Esophagus muscularis mucosa (tissue), 4 donors: ENCODE measurements around the gene ROPN1. TPM values are rescaled to one million over a fixed set of nuclear protein-coding genes. Genes with fewer than 3 reads are reported as not detected.
"Not testable (repeated sequence)": the region's sequence is repeated elsewhere in the genome, so short reads cannot be mapped to it uniquely, and the experiment has no call there.

Experiments used
- DNase-seq: peaks from one replicate; pipeline ENCODE4 v3.0.0-alpha.2; 2017; ENCODE audit errors: extremely low spot score
- H3K27ac ChIP-seq, 4 donors: fragments of 200-600 bp; sonication (generic); replicated peaks in 1 of 4; 1 replicate in 3 of 4; 2 replicates in 1 of 4; pipeline ENCODE4 v1.5.1; 2016 to 2019; ENCODE audit warnings: mild to moderate bottlenecking in 1 of 4
- H3K27me3 ChIP-seq, 4 donors: fragments of 200-600 bp; sonication (generic); one replicate each; pipeline versions ENCODE4 v1.5.1 to v1.6.0; 2016 to 2019
- H3K36me3 ChIP-seq, 4 donors: fragments of 200-600 bp; sonication (generic); one replicate each; pipeline ENCODE4 v1.5.1; 2016 to 2019
- H3K4me1 ChIP-seq, 4 donors: fragments of 200-600 bp; sonication (generic); one replicate each; pipeline ENCODE4 v1.5.1; 2016 to 2019
- H3K4me3 ChIP-seq, 4 donors: fragments of 200-600 bp; sonication (generic); 1 replicate in 2 of 4; 2 replicates in 2 of 4; pipeline ENCODE4 v1.5.1; 2016 to 2019; ENCODE audit warnings: mild to moderate bottlenecking in 4 of 4, moderate library complexity in 1 of 4
- H3K9me3 ChIP-seq, 4 donors: fragments of 200-600 bp; sonication (generic); 1 replicate in 3 of 4; 2 replicates in 1 of 4; pipeline ENCODE4 v1.5.1; 2016 to 2019
- CTCF ChIP-seq, 3 experiments: fragments of 200-600 bp in 2 of 3; fragments of 450-650 bp in 1 of 3; sonication (generic) in 2 of 3; IDR thresholded peaks; one replicate each; pipeline ENCODE4 v1.5.1; 2017 to 2019; ENCODE audit warnings: antibody characterized with exemption in 3 of 3, mild to moderate bottlenecking in 2 of 3, moderate library complexity in 1 of 3
- EP300 ChIP-seq: sonication (generic); formaldehyde crosslinking; IDR thresholded peaks from one replicate; pipeline ENCODE4 v1.6.1; 2017; ENCODE audit warnings: antibody characterized with exemption
- POLR2A ChIP-seq: fragments of 450-650 bp; IDR thresholded peaks from one replicate; pipeline ENCODE4 v1.6.1; 2017; ENCODE audit warnings: antibody characterized with exemption, moderate library complexity, mild to moderate bottlenecking, low read depth
- POLR2AphosphoS5 ChIP-seq, 2 donors: sonication (generic); formaldehyde crosslinking; IDR thresholded peaks; one replicate each; pipeline ENCODE4 v1.6.1; 2017; ENCODE audit warnings: antibody characterized with exemption in 2 of 2
- WGBS: methylation state at CpG from one replicate; pipeline ENCODE4 v1.1.5; 2018; 5-methylcytosine and 5-hydroxymethylcytosine counted together
- intact Hi-C: fragments of 100-400 bp; cut with DNase I; formaldehyde crosslinking; loops from one replicate; pipeline ENCODE4 v1.15.1; 2023
- total RNA-seq, 4 donors: library from RNA; depleted of rRNA; stranded (reverse); fragments of >200 nt; gene quantifications; one replicate each; pipeline versions ENCODE4 v1.1.0 to v1.2.1, GENCODE V29; 2016

ROPN1 gene
- total RNA-seq, 4 donors from 2014 or later, result not detected

DNA sequence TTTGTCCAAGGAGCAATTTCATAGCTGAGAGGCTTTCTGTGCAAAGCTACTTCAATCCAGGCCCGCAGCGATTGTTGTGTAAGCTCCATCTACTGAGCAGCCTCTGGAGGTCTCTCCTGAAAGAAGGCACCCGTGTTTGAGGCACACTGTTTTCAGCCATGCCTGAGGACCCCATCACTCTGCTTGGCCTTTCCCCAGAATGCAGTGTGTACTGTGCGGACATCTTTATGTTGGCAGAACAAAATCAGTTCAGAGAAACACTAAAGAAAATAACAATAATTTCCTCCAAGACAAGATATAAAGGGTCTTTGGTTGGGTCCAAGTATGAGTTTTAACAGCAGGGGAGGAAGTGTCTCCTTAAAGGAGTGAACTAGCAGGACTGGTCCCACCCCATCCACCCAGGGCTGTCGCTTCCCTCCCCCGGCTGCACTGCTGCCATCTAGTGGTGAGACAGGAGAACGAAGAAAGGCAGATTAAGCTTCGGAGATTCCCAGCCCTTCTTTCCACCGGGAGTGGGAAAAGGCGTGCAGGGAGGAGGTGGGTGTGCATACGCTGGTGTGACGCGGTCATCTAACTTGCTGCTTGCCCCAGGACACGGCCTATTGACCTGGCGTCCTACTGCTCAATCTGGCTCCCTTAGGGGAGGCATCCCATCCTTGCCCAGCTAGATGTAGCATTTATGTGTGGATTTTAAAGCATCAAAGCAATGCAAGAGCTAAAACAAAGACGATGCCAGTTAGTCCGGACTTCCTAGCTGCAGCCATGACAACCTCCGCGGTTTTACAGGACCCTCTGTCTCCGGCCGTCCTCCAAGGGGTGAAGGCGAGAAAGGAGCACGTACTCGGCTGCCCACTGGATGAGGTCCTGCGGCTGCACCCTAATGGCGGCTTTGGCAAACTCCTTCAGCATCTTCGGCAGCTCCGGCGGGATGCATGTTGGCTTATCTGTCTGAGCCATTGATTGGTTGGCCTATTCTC is 12.1 kb downstream of the ROPN1 start:
- WGBS, result 14% methylated on average over 27 of the region's 29 CpGs
- H3K4me1 ChIP-seq, H3K27ac ChIP-seq, H3K27me3 ChIP-seq, H3K36me3 ChIP-seq, intact Hi-C loops, H3K9me3 ChIP-seq: not testable (repeated sequence)
- H3K4me3 ChIP-seq, result peak overlapping the region; percentile 41 to 52 (median 47)
- TF ChIP-seq CTCF (IDR thresholded peaks at IDR 0.05), result peak; percentile 68 to 71 (median 70)
- peak; percentile 66 for DNase-seq

- H3K9me3 ChIP-seq, intact Hi-C loops, H3K4me1 ChIP-seq, DNase-seq, H3K27ac ChIP-seq, H3K36me3 ChIP-seq, H3K27me3 ChIP-seq, H3K4me3 ChIP-seq: not testable (repeated sequence)
- WGBS, result 89% methylated on average over 7 of the region's 7 CpGs
Measured at GRCh38 chr3:123976904-123977303, 15.0 kb downstream of the ROPN1 start.

- DNase-seq, result peak; percentile 53
- H3K4me3 ChIP-seq, H3K27me3 ChIP-seq, H3K36me3 ChIP-seq, H3K4me1 ChIP-seq, H3K27ac ChIP-seq, H3K9me3 ChIP-seq, intact Hi-C loops: not testable (repeated sequence)
- 81% methylated on average over 4 of the region's 4 CpGs for whole genome bisulfite sequencing
Measured at GRCh38 chr3:123976181-123976898, 15.6 kb downstream of the ROPN1 start.

DNA sequence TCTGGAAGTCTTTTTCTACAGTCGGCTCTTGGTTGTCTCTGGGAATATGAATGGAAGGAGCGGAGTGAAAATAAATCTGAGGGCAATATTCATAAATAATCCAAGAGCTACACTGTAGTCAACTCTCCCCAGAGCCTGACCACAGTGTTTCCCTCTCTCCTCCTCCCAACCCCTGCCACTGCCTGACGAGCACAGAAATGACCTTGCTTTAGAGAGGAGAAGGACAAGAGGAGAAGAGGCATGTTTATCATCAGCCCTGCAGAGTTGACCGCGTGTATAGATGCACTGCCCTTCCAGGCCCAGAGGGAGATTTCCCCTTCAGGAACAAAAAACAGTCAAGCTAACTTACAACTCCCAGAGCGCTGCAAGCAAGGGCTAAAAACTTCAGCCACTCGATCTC is 16.9 kb downstream of the ROPN1 start:
- intact Hi-C loops, H3K4me3 ChIP-seq, H3K36me3 ChIP-seq, H3K27me3 ChIP-seq, H3K4me1 ChIP-seq, DNase-seq, H3K27ac ChIP-seq, H3K9me3 ChIP-seq: not testable (repeated sequence)
- 80% methylated on average over 3 of the region's 7 CpGs for WGBS

- no peaks in the 10 kb centered on the region for H3K4me1 ChIP-seq
- no peak for DNase-seq
- peaks cover 0 to 8% (median 0%) of the 10 kb centered on the region in 4 donors for H3K27me3 ChIP-seq
- no peak overlapping the region for H3K4me3 ChIP-seq
- H3K36me3 ChIP-seq, result no peaks in the 10 kb centered on the region
- intact Hi-C loops, result no loop called here
- H3K27ac ChIP-seq, result no peak overlapping the region
- TF ChIP-seq CTCF (IDR thresholded peaks at IDR 0.05) (no peak), POLR2AphosphoS5 (IDR thresholded peaks at IDR 0.05) (no peak), POLR2A (no peak), EP300 (no peak)
- H3K9me3 ChIP-seq, result no peaks in the 10 kb centered on the region
Measured at GRCh38 chr3:123971406-123971805, 20.5 kb downstream of the ROPN1 start.

GRCh38 chr3:123967260-123967659 is 24.7 kb downstream of the ROPN1 start:
- H3K27ac ChIP-seq, H3K4me1 ChIP-seq, H3K9me3 ChIP-seq, DNase-seq, H3K36me3 ChIP-seq, H3K4me3 ChIP-seq, H3K27me3 ChIP-seq: not testable (repeated sequence)
- intact Hi-C loops, result loop anchor here (10.0 kb wide), 1 partner anchor 82 kb away; the partner anchor contains the start of gene MYLK
- WGBS, result 51% methylated on average over 2 of the region's 2 CpGs

GRCh38 chr3:123966799-123967198 is 25.1 kb downstream of the ROPN1 start:
- not testable (repeated sequence) for H3K36me3 ChIP-seq, H3K4me3 ChIP-seq, DNase-seq, H3K9me3 ChIP-seq, H3K4me1 ChIP-seq, H3K27me3 ChIP-seq, H3K27ac ChIP-seq
- intact Hi-C loops, result loop anchor here (10.0 kb wide), 1 partner anchor 82 kb away; the partner anchor contains the start of gene MYLK
- WGBS, result 57% methylated on average over 1 of the region's 1 CpG

DNA sequence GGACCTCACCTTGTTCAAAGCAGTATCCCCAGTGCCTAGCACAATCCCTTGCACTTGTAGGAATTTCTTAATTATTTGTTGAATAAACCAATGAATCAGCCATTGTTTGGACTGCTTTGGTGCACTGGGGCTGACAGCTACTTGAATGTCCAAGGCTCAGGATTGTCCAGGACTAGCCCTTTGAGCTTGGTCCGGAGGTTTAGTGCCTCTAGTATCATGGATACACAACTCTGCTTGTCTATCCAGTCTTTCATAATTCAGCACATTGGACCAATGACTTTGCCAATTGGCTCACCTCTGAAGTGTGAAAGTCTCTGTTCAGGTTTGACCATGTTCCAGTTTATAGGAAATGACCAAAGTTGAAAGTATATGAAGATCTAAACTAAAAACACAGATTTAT is 27.1 kb downstream of the ROPN1 start:
- not testable (repeated sequence) for H3K4me3 ChIP-seq, H3K27me3 ChIP-seq, H3K9me3 ChIP-seq, DNase-seq, H3K36me3 ChIP-seq, H3K27ac ChIP-seq
- intact Hi-C loops, result loop anchor here (10.0 kb wide), 1 partner anchor 80 kb away; the partner anchor contains the start of gene MYLK
- WGBS, result 67% methylated on average over 1 of the region's 1 CpG
- H3K4me1 ChIP-seq, result peaks cover 8 to 15% (median 10%) of the 10 kb centered on the region in 4 donors
